Duodenal mucosa (tissue), 2 donors: ENCODE results near the gene EXTL2.
"Not testable (repeated sequence)": the region's sequence is repeated elsewhere in the genome, so short reads cannot be mapped to it uniquely, and the experiment has no call there.

Experiments used
- H3K27ac ChIP-seq: one replicate; pipeline ENCODE4 v1.7.0; 2013; ENCODE audit warnings: low read depth, low read length
- H3K27me3 ChIP-seq, 2 donors: one replicate each; pipeline ENCODE4 v1.7.0; 2013; ENCODE audit warnings: low read length in 2 of 2, control low read depth in 1 of 2; ENCODE audit not compliant: insufficient read depth in 2 of 2, control insufficient read depth in 1 of 2
- H3K36me3 ChIP-seq, 2 donors: one replicate each; pipeline ENCODE4 v1.7.0; 2013; ENCODE audit warnings: low read length in 2 of 2, control low read depth in 1 of 2; ENCODE audit not compliant: insufficient read depth in 2 of 2, control insufficient read depth in 1 of 2
- H3K4me1 ChIP-seq, 2 donors: one replicate each; pipeline ENCODE4 v1.7.0; 2013; ENCODE audit warnings: low read length in 2 of 2, control low read depth in 1 of 2; ENCODE audit not compliant: insufficient read depth in 2 of 2, control insufficient read depth in 1 of 2
- H3K4me3 ChIP-seq, 2 donors: one replicate each; pipeline ENCODE4 v1.7.0; 2013; ENCODE audit warnings: low read length in 2 of 2, low read depth in 1 of 2
- H3K9ac ChIP-seq, 2 donors: one replicate each; pipeline ENCODE4 v1.7.0; 2013; ENCODE audit warnings: low read length in 2 of 2, low read depth in 1 of 2
- H3K9me3 ChIP-seq, 2 donors: one replicate each; pipeline ENCODE4 v1.7.0; 2013; ENCODE audit warnings: low read length in 2 of 2, control low read depth in 1 of 2; ENCODE audit not compliant: control insufficient read depth in 1 of 2

EXTL2 gene

DNA sequence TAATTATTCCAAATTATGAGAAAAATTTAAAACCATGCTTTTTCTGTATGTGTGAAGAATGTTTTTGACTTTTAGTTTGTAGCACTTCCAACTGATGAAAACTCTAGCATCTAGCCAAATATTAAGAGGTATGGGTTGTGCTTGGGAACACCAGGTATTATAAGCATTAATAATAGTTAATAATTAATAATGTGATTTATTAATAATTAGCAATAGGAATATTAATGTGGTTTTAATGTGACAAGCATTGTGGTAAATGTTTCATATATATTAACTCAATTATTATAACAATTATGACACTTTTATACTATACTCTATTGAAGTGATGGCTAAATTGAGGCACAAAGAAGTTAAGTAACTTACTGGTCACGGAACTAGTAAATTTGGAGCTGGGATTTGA is 9.1 kb upstream of the EXTL2 start:
- H3K36me3 ChIP-seq: peaks cover 27 to 48% of the 10 kb centered on the region in 2 donors
- no peaks in the 10 kb centered on the region for H3K27me3 ChIP-seq
- no peak overlapping the region for H3K27ac ChIP-seq
- no peaks in the 10 kb centered on the region for H3K9me3 ChIP-seq
- no peak overlapping the region for H3K9ac ChIP-seq
- peaks cover 0 to 4% of the 10 kb centered on the region in 2 donors for H3K4me1 ChIP-seq
- H3K4me3 ChIP-seq: no peak overlapping the region

DNA sequence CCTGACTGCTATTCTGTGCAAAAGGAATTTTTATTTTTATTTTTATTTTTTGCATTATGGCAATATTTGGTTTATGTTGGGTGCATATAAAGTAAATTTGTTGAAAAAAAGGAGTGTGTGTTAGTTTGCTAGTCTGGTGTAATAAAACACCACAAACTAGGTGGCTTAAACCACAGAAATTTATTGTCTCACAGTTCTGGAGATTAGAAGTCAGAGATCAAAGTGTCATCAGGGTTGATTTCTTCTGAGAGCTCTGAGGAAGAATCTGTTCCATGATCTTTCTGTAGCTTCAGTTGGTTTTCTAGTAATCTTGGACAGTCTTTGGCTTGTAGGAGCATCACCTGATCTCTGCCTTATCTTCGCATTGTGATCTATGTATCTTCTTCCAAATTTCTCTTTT is 7.7 kb upstream of the EXTL2 start:
- Histone ChIP-seq H3K27me3 (no peaks in the 10 kb centered on the region), H3K9ac (no peak overlapping the region), H3K36me3 (peaks cover 24 to 43% of the 10 kb centered on the region in 2 donors), H3K9me3 (no peaks in the 10 kb centered on the region), H3K4me3 (no peak overlapping the region), H3K4me1 (peaks cover 10 to 14% of the 10 kb centered on the region in 2 donors), H3K27ac (no peak overlapping the region)

DNA sequence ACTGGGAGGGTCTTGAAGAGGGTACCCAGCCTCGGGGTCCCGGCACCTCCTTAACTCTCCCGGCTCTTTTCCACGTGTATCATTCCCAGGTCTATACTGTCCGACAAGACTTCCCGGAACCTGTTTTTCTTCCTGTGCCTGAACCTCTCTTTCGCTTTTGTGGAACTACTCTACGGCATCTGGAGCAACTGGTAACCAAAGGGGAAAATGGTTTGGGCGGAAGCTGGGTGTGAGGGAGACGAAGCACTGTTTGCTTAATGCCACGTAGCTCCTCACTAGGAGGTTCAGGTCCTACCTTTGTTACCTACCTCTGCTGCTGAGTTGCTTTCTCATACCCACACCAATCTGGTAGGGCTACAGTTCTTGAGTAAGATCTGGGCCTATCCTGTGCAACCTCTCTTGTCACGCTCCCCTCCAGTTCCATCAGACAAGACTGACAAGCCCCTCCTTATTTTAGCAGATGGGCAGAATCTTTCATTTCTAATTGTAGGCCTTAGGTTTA is 1.9 kb upstream of the EXTL2 start:
- H3K9me3 ChIP-seq: no peaks in the 10 kb centered on the region
- peaks cover 17 to 18% of the 10 kb centered on the region in 2 donors for H3K4me1 ChIP-seq
- peak overlapping the region; percentile 79 to 93 for H3K9ac ChIP-seq
- peaks cover 5 to 18% of the 10 kb centered on the region in 2 donors for H3K36me3 ChIP-seq
- H3K27me3 ChIP-seq: no peaks in the 10 kb centered on the region
- H3K27ac ChIP-seq: peak overlapping the region; percentile 76
- peak overlapping the region; percentile 96 to 98 for H3K4me3 ChIP-seq

DNA sequence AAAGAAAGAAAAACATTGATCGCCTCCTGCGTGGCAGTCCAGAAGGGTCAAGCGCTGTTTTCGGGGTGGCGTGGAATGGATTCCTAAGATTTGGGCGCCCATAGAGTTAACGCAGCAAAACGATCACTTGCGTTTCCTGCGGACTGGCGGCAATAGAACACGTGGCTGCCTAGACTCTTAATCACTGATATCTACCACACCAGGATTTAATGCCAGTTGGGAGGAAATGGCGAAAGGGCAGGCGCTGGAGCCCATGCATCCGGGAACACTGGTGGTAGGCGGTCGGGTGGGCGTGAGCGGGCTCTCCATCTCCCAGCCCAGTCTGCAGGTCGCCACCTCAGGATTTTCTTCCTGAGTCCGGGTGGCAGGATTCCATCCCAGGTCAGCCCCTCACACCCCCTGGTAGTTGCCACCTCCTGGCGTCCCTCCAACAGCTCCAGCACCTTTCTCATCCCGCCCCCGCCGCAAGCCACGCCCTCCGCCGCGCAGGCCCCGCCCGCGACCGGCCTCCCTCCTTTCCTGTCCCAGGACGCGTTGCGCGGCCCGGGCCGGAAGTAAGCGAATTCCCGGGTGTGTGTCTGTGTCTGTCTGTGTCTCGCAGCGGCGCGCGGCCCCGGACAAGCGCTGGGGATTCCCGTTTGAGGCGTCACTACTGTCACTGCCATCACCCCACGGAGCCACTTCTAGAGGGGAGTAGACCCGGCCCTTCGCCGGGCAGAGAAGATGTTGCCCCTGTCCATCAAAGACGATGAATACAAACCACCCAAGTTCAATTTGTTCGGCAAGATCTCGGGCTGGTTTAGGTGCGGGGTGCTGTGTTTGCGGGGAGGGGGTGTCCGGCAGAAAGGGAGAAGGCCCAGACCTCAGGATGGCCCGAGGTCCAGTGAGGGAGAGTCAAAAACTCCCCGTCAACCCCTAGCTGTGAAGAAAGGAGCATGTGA is 1.2 kb upstream of the EXTL2 start, which contains the start of gene SLC30A7:
Gene SLC30A7, plus strand, starts transcription at position 551 of the 941 bp plus-strand sequence. Its CDS starts 173 bp downstream, at position 724.
- peak within 1 kb of the TSS; percentile 79 to 93 for H3K9ac ChIP-seq
- H3K27ac ChIP-seq: peak within 1 kb of the TSS; percentile 90
- peaks cover 5 to 18% of the 10 kb centered on the region in 2 donors for H3K36me3 ChIP-seq

DNA sequence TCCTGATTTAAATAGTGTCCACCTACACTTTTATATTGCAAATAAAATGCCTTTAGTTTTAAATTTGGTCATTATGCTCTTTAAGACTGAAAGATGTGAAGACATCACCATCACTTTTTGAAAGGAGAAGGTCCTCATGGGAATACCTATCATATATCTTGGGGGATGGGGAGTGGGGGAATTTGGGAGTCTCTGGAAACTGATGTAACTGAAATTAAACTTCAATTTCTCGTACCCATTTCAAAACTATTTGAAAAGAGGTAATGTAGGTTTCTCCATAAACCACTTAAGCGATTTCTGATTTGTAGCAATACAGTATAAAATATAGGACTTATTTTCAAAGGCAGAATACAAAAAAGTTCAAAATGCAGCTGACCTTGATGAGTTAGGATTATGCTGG is 924 bp downstream of the EXTL2 start:
- H3K4me3 ChIP-seq: peak overlapping the region in 1 of 2 donors; percentile 98
- peaks cover 11 to 12% of the 10 kb centered on the region in 2 donors for H3K9me3 ChIP-seq
- peaks cover 0 to 3% of the 10 kb centered on the region in 2 donors for H3K36me3 ChIP-seq
- H3K27ac ChIP-seq: no peak overlapping the region
- peak overlapping the region in 1 of 2 donors; percentile 13 for H3K9ac ChIP-seq
- H3K4me1 ChIP-seq: peaks cover 17 to 18% of the 10 kb centered on the region in 2 donors
- no peaks in the 10 kb centered on the region for H3K27me3 ChIP-seq

More for the DNA sequence above, 1.2 kb upstream of the EXTL2 start, which contains the start of gene SLC30A7:
- Histone ChIP-seq H3K4me3 (peak within 1 kb of the TSS; percentile 96 to 98), H3K9me3 (no peaks in the 10 kb centered on the region), H3K4me1 (peaks cover 17 to 18% of the 10 kb centered on the region in 2 donors), H3K27me3 (no peaks in the 10 kb centered on the region)

DNA sequence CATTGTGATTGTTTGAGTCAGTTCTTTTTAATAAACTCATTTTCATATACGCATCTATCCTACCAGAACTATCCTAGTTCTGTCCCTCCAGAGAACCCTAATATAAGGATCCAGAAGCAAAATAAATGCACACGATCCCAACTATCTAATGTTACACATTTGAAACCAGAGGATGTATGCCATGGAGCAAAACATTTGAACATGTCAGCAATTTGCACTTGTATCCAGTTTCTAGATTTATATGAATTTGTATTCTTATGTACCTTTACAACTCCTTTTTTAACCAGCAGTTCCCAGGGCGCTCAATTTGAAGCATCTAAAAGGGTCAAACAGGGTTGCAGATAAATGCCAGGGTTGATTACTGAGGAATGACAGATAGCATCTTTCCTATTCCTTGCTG is 2.1 kb downstream of the EXTL2 start:
- Histone ChIP-seq H3K27me3 (no peaks in the 10 kb centered on the region), H3K27ac (no peak overlapping the region), H3K9ac (no peak overlapping the region), H3K36me3 (no peaks in the 10 kb centered on the region), H3K9me3 (peaks cover 11 to 12% of the 10 kb centered on the region in 2 donors), H3K4me1 (peaks cover 9 to 10% of the 10 kb centered on the region in 2 donors), H3K4me3 (no peak overlapping the region)

DNA sequence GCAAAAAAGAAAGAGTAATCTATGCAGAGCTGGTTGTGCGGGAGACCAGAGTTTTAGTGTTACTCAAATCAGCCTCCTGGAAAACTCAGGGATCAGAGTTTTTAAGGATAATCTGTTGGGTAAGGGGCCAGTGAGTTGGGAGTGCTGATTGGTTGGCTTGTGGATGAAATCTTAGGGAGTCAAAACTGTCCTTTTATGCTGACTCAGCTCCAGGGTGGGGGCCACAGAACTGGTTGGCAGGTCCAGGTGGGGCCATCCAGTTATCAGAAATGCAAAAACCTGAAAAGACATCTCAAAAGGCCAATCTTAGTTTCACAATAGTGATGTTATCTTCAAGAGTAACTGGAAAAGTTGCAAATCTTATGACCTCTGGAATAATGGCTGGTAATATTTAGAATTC is 3.3 kb downstream of the EXTL2 start:
- Histone ChIP-seq H3K4me1 (no peaks in the 10 kb centered on the region), H3K36me3 (peaks cover 0 to 2% of the 10 kb centered on the region in 2 donors), H3K9ac (no peak overlapping the region), H3K27ac (no peak overlapping the region), H3K9me3 (peaks cover 11 to 12% of the 10 kb centered on the region in 2 donors), H3K27me3 (no peaks in the 10 kb centered on the region), H3K4me3 (no peak overlapping the region)

DNA sequence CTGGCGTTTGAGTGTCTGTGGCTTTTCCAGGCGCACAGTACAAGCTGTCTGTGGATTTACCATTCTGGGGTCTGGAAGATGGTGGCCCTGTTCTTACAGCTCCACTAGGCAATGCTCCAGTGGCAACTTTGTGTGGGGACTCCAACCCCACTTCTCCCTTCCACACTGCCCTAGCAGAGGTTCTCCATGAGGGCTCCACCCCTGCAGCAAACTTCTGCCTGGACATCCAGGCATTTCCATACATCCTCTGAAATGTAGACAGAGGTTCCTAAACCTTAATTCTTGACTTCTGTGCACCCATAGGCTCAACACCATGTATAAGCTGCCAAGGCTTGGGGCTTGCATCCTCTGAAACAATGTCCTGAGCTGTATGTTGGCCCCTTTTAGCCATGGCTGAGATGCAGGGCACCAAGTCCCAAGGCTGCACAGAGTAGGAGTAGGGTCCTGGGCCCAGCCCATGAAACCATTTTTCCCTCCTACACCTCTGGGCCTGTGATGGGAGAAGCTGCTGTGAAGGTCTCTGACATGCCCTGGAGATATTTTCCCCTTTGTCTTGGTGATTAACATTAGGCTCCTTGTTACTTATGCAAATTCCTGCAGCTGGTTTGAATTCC is 4.7 kb downstream of the EXTL2 start:
- not testable (repeated sequence) for H3K9ac ChIP-seq, H3K36me3 ChIP-seq, H3K4me1 ChIP-seq, H3K27ac ChIP-seq, H3K27me3 ChIP-seq, H3K4me3 ChIP-seq
- peaks cover 11 to 12% of the 10 kb centered on the region in 2 donors for H3K9me3 ChIP-seq

DNA sequence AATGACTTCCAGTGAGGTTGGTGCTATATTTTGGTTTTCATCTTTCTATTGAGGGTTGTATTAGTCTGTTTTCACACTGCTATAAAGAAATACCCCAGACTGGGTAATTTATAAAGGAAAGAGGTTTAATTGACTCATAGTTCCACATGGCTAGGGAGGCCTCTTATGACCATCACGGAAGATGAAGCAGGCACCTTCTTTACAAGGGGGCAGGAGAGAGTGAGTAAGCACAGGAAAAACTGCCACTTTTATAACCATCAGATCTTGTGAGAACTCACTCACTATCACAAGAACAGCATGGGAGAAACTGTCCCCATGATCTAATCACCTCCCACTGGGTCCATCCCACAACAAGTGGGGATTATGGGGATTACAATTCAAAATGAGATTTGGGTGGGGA is 5.6 kb downstream of the EXTL2 start:
- H3K4me3 ChIP-seq, H3K27ac ChIP-seq, H3K36me3 ChIP-seq, H3K27me3 ChIP-seq, H3K4me1 ChIP-seq, H3K9ac ChIP-seq: not testable (repeated sequence)
- peaks cover 11 to 12% of the 10 kb centered on the region in 2 donors for H3K9me3 ChIP-seq

DNA sequence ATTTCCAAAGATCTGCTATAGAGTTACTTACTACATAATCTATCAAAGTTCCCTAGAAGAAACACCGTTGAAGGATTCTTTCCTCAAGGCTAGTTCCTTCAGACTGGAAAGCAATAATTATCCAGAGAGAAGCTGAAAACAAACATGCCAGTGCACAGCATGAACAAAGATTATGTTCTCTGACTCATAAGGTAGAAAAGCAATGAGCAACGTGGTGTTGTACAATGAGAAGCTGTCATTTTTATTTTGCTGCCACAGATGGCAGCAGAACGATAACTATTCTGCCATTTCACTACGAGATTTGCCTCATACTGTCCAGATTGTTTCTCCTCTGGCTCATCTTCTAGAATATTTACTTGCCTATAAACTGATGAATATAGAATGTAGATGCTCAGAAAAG is 10.7 kb downstream of the EXTL2 start:
- Histone ChIP-seq H3K36me3 (peaks cover 0 to 2% of the 10 kb centered on the region in 2 donors), H3K4me3 (no peak overlapping the region), H3K9ac (no peak overlapping the region), H3K9me3 (no peaks in the 10 kb centered on the region), H3K27me3 (no peaks in the 10 kb centered on the region), H3K4me1 (peaks cover 0 to 14% of the 10 kb centered on the region in 2 donors), H3K27ac (no peak overlapping the region)
